ENCODE measurements around the gene NEGR1.

- no peak for TF ChIP-seq EZH2phosphoT487 (IDR thresholded peaks at IDR 0.05; ENCODE audit: borderline replicate concordance, low read depth, low read length)
- no peak for TF ChIP-seq CTCF (conservative IDR thresholded peaks at IDR 0.05; ENCODE audit: low read length)
Observed at GRCh38 chr1:72278461-72278860, 3.9 kb downstream of the NEGR1 start.

Data from OCI-LY7 (cell line).